ENCODE data around the gene DCLRE1A. TPM values are rescaled to one million over a fixed set of nuclear protein-coding genes. Genes with fewer than 3 reads are reported as not detected.

The DCLRE1A gene
- total RNA-seq, 1 experiment from 2014 or later, result 7.7 TPM

- Histone ChIP-seq H3K4me2 (no peak overlapping the region), H3K27ac (no peak overlapping the region), H2AFZ (no peak overlapping the region), H3K4me1 (replicated peaks; ENCODE audit: insufficient read depth) (no peaks in the 10 kb centered on the region), H4K20me1 (ENCODE audit: insufficient read depth) (no peaks in the 10 kb centered on the region), H3K36me3 (ENCODE audit: low read depth) (no peaks in the 10 kb centered on the region), H3F3A (ENCODE audit: insufficient read depth, low read depth) (no peaks in the 10 kb centered on the region), H3K79me2 (ENCODE audit: low read depth) (0 out of 2 replicates have a peak, but pooled peaks cover 4% of the 10 kb centered on the region), H3K9me2 (ENCODE audit: insufficient read depth) (no peaks in the 10 kb centered on the region), H3K4me3 (no peak overlapping the region), H3K9me3 (ENCODE audit: insufficient read depth, low read depth) (no peaks in the 10 kb centered on the region), H3K27me3 (ENCODE audit: insufficient read depth, low read depth) (no peaks in the 10 kb centered on the region)
- TF ChIP-seq CTCF (conservative IDR thresholded peaks at IDR 0.05), result no peak
- TF ChIP-seq EZH2 (IDR thresholded peaks at IDR 0.05; ENCODE audit: low read depth), result no peak
- DNase-seq, result no peak
- BruUV-seq (replicated peaks), result no TSS peak
- ChIA-PET POLR2A (ENCODE audit: unreplicated experiment) (no interaction called here), CTCF (no interaction called here)
- intact Hi-C loops (cut with micrococcal nuclease; ENCODE audit: unreplicated experiment), result no loop called here
Measured at GRCh38 chr10:113876461-113876860, 22.6 kb upstream of the DCLRE1A start.

- BruUV-seq (replicated peaks), result no TSS peak
- no peak for DNase-seq
- H3K4me2 ChIP-seq, result no peak overlapping the region
- intact Hi-C loops (cut with micrococcal nuclease; ENCODE audit: unreplicated experiment), result no loop called here
- TF ChIP-seq EZH2 (IDR thresholded peaks at IDR 0.05; ENCODE audit: low read depth), result no peak
- TF ChIP-seq CTCF (conservative IDR thresholded peaks at IDR 0.05), result no peak
- H2AFZ ChIP-seq, result no peak overlapping the region
- H3K9me3 ChIP-seq (ENCODE audit: insufficient read depth, low read depth), result no peaks in the 10 kb centered on the region
- no peaks in the 10 kb centered on the region for H3K4me1 ChIP-seq (replicated peaks; ENCODE audit: insufficient read depth)
- H3K9me2 ChIP-seq (ENCODE audit: insufficient read depth), result no peaks in the 10 kb centered on the region
- 0 out of 2 replicates have a peak, but pooled peaks cover 4% of the 10 kb centered on the region for H3K79me2 ChIP-seq (ENCODE audit: low read depth)
- no peaks in the 10 kb centered on the region for H3F3A ChIP-seq (ENCODE audit: insufficient read depth, low read depth)
- H3K27ac ChIP-seq, result no peak overlapping the region
- H3K27me3 ChIP-seq (ENCODE audit: insufficient read depth, low read depth), result no peaks in the 10 kb centered on the region
- ChIA-PET POLR2A (ENCODE audit: unreplicated experiment) (interaction anchor here (0.6 kb wide), 1 partner anchor 193 kb away, joined by 3 read pairs; no protein-coding TSS in a partner anchor), CTCF (interaction anchor here (0.5 kb wide), 1 partner anchor 30 kb away, joined by 5 read pairs; no protein-coding TSS in a partner anchor)
- no peaks in the 10 kb centered on the region for H3K36me3 ChIP-seq (ENCODE audit: low read depth)
- H4K20me1 ChIP-seq (ENCODE audit: insufficient read depth), result no peaks in the 10 kb centered on the region
- no peak overlapping the region for H3K4me3 ChIP-seq
Measured at GRCh38 chr10:113875212-113875611, 21.3 kb upstream of the DCLRE1A start.

- intact Hi-C loops (cut with micrococcal nuclease; ENCODE audit: unreplicated experiment), result no loop called here
- Histone ChIP-seq H3K27ac (no peak overlapping the region), H3K27me3 (ENCODE audit: insufficient read depth, low read depth) (no peaks in the 10 kb centered on the region), H4K20me1 (ENCODE audit: insufficient read depth) (no peaks in the 10 kb centered on the region), H3K9me2 (ENCODE audit: insufficient read depth) (no peaks in the 10 kb centered on the region), H3K79me2 (ENCODE audit: low read depth) (0 out of 2 replicates have a peak, but pooled peaks cover 4% of the 10 kb centered on the region), H3K36me3 (ENCODE audit: low read depth) (no peaks in the 10 kb centered on the region), H3K4me1 (replicated peaks; ENCODE audit: insufficient read depth) (no peaks in the 10 kb centered on the region), H2AFZ (no peak overlapping the region), H3F3A (ENCODE audit: insufficient read depth, low read depth) (no peaks in the 10 kb centered on the region), H3K4me3 (no peak overlapping the region), H3K4me2 (no peak overlapping the region), H3K9me3 (ENCODE audit: insufficient read depth, low read depth) (no peaks in the 10 kb centered on the region)
- ChIA-PET CTCF (no interaction called here), POLR2A (ENCODE audit: unreplicated experiment) (interaction anchor here (0.6 kb wide), 1 partner anchor 121 kb away, joined by 11 read pairs; no protein-coding TSS in a partner anchor)
- no peak for DNase-seq
- BruUV-seq (replicated peaks), result no TSS peak
- TF ChIP-seq CTCF (conservative IDR thresholded peaks at IDR 0.05), result no peak
- TF ChIP-seq EZH2 (IDR thresholded peaks at IDR 0.05; ENCODE audit: low read depth), result no peak
Measured at GRCh38 chr10:113872139-113873030, 18.5 kb upstream of the DCLRE1A start.

All from PC-9 (cell line).